PC-9 (cell line): Measurements from ENCODE around the gene EIF3A. TPM values are rescaled to one million over a fixed set of nuclear protein-coding genes. Genes with fewer than 3 reads are reported as not detected.

Source experiments
- BruUV-seq: library from RNA; stranded (reverse); fragments of 400-500 nt; replicated peaks from 2 replicates; lab custom pipeline; 2021; lab: Mats Ljungman, UMichigan
- CTCF ChIA-PET: fragments of 300-600 bp; sonication (Branson Sonifier 250); formaldehyde crosslinking; loops from one replicate; lab custom pipeline; 2022; ENCODE audit warnings: antibody characterized with exemption; lab: Charles Lee
- POLR2A ChIA-PET: fragments of 300-600 bp; sonication (Branson Sonifier 250); formaldehyde crosslinking; loops from one replicate; lab custom pipeline; 2022; ENCODE audit warnings: antibody characterized with exemption; ENCODE audit not compliant: unreplicated experiment; lab: Charles Lee
- DNase-seq, 2 experiments: peaks; one replicate each; pipeline versions ENCODE4 v3.0.0 to v3.0.0-alpha.2; 2015 to 2022; ENCODE audit warnings: mixed read lengths in 1 of 2
- H2AFZ ChIP-seq: fragments of 200-600 bp; sonication (generic); 2 replicates; pipeline ENCODE4 v1.8.1; 2017; ENCODE audit warnings: antibody characterized with exemption
- H3F3A ChIP-seq: fragments of 200-600 bp; sonication (generic); 2 replicates; pipeline ENCODE4 v1.8.1; 2017; ENCODE audit warnings: antibody characterized with exemption, mild to moderate bottlenecking, low read depth; ENCODE audit not compliant: insufficient read depth
- H3K27ac ChIP-seq: fragments of 200-600 bp; sonication (generic); 2 replicates; pipeline ENCODE4 v1.6.1; 2016; ENCODE audit warnings: mixed run types
- H3K27me3 ChIP-seq: fragments of 200-600 bp; sonication (generic); 2 replicates; pipeline ENCODE4 v1.6.1; 2016; ENCODE audit warnings: low read depth, mixed run types; ENCODE audit not compliant: insufficient read depth
- H3K36me3 ChIP-seq: fragments of 200-600 bp; sonication (generic); 2 replicates; pipeline ENCODE4 v1.6.1; 2016; ENCODE audit warnings: low read depth, mixed run types
- H3K4me1 ChIP-seq: fragments of 200-600 bp; sonication (generic); replicated peaks from 2 replicates; pipeline ENCODE4 v1.6.1; 2016; ENCODE audit warnings: mixed run types; ENCODE audit not compliant: insufficient read depth
- H3K4me2 ChIP-seq: fragments of 200-600 bp; sonication (generic); 2 replicates; pipeline ENCODE4 v1.6.1; 2017; ENCODE audit warnings: mixed run types
- H3K4me3 ChIP-seq: fragments of 200-600 bp; sonication (generic); 2 replicates; pipeline ENCODE4 v1.6.1; 2016; ENCODE audit warnings: mixed run types
- H3K79me2 ChIP-seq: fragments of 200-600 bp; sonication (generic); 2 replicates; pipeline ENCODE4 v1.6.1; 2017; ENCODE audit warnings: low read depth, mixed run types
- H3K9me2 ChIP-seq: fragments of 200-600 bp; sonication (generic); 2 replicates; pipeline ENCODE4 v1.8.1; 2017; ENCODE audit warnings: mild to moderate bottlenecking; ENCODE audit not compliant: insufficient read depth
- H3K9me3 ChIP-seq: fragments of 200-600 bp; sonication (generic); 2 replicates; pipeline ENCODE4 v1.8.1; 2016; ENCODE audit warnings: low read depth; ENCODE audit not compliant: insufficient read depth
- H4K20me1 ChIP-seq: fragments of 200-600 bp; sonication (generic); 2 replicates; pipeline ENCODE4 v1.8.1; 2017; ENCODE audit not compliant: insufficient read depth
- CTCF ChIP-seq: fragments of 200-600 bp; sonication (generic); conservative IDR thresholded peaks from 2 replicates; pipeline ENCODE4 v1.6.1; 2017; ENCODE audit warnings: mixed run types, antibody characterized with exemption, mild to moderate bottlenecking, moderate library complexity
- EZH2 ChIP-seq: fragments of 200-600 bp; sonication (generic); IDR thresholded peaks from 2 replicates; pipeline ENCODE4 v1.8.0; 2017; ENCODE audit warnings: antibody characterized with exemption, low read depth
- intact Hi-C: fragments of 100-400 bp; cut with micrococcal nuclease; formaldehyde crosslinking; loops from one replicate; pipeline ENCODE4 v1.10.0; 2022; ENCODE audit not compliant: unreplicated experiment
- total RNA-seq: library from RNA; stranded (reverse); gene quantifications from 2 replicates; pipeline ENCODE4 v1.2.3, GENCODE V29; 2021

Gene EIF3A
- total RNA-seq, 1 experiment from 2014 or later: 102 TPM

- TF ChIP-seq CTCF (no peak), EZH2 (no peak)
- CTCF ChIA-PET: interaction anchor here (0.7 kb wide), 1 partner anchor 12 kb away, joined by 6 read pairs; no protein-coding TSS in a partner anchor
These were observed 15.0 kb upstream of the EIF3A start for GRCh38 chr10:119095640-119096039.

GRCh38 chr10:119090968-119091367, 10.4 kb upstream of the EIF3A start:
- intact Hi-C loops: loop anchor here (1.0 to 10.0 kb wide), 3 partner anchors 9 to 591 kb away; partner anchors contain the start of gene CACUL1
- no peaks in the 10 kb centered on the region for H3K36me3 ChIP-seq
- TF ChIP-seq EZH2 (no peak), CTCF (no peak)
- peak overlapping the region; percentile 44 for H3K4me2 ChIP-seq
- H3K27ac ChIP-seq: peak overlapping the region; percentile 37
- no peak overlapping the region for H3K4me3 ChIP-seq
- peak; percentile 44 to 91 for DNase-seq
- H3K9me2 ChIP-seq: no peaks in the 10 kb centered on the region
- no peak overlapping the region for H2AFZ ChIP-seq
- peaks cover 9% of the 10 kb centered on the region for H3F3A ChIP-seq
- H3K9me3 ChIP-seq: no peaks in the 10 kb centered on the region
- POLR2A ChIA-PET: interaction anchor here (0.7 to 0.8 kb wide), 2 partner anchors 10 to 14 kb away, joined by 3 to 4 read pairs; no protein-coding TSS in a partner anchor
- BruUV-seq: no TSS peak
- H4K20me1 ChIP-seq: no peaks in the 10 kb centered on the region
- CTCF ChIA-PET: interaction anchor here (0.6 kb wide), 1 partner anchor 9 kb away, joined by 13 read pairs; no protein-coding TSS in a partner anchor
- H3K79me2 ChIP-seq: no peaks in the 10 kb centered on the region
- H3K4me1 ChIP-seq: peaks cover 8% of the 10 kb centered on the region
- H3K27me3 ChIP-seq: no peaks in the 10 kb centered on the region

More at GRCh38 chr10:119095640-119096039, 15.0 kb upstream of the EIF3A start:
- Histone ChIP-seq H3K27me3 (no peaks in the 10 kb centered on the region), H3K4me1 (peaks cover 10% of the 10 kb centered on the region), H3K79me2 (no peaks in the 10 kb centered on the region), H3K9me2 (no peaks in the 10 kb centered on the region), H3K9me3 (no peaks in the 10 kb centered on the region), H4K20me1 (no peaks in the 10 kb centered on the region), H3K27ac (no peak overlapping the region), H2AFZ (no peak overlapping the region), H3F3A (peaks cover 10% of the 10 kb centered on the region), H3K4me3 (no peak overlapping the region), H3K4me2 (no peak overlapping the region), H3K36me3 (no peaks in the 10 kb centered on the region)
- POLR2A ChIA-PET: no interaction called here
- intact Hi-C loops: loop anchor here (10.0 kb wide), 1 partner anchor 341 kb away; the partner anchor contains the start of gene CACUL1
- DNase-seq: no peak
- no TSS peak for BruUV-seq

- DNase-seq: no peak
- intact Hi-C loops: loop anchor here (5.0 to 10.0 kb wide), 2 partner anchors 335 to 592 kb away; partner anchors contain the start of gene CACUL1
- TF ChIP-seq CTCF (no peak), EZH2 (no peak)
- BruUV-seq: no TSS peak
- ChIA-PET CTCF (interaction anchor here (0.6 kb wide), 1 partner anchor 8 kb away, joined by 13 read pairs; no protein-coding TSS in a partner anchor), POLR2A (interaction anchor here (0.7 to 0.8 kb wide), 2 partner anchors 11 to 15 kb away, joined by 3 to 4 read pairs; no protein-coding TSS in a partner anchor)
- peaks cover 8% of the 10 kb centered on the region for H3K4me1 ChIP-seq
- H3K9me3 ChIP-seq: no peaks in the 10 kb centered on the region
- H4K20me1 ChIP-seq: no peaks in the 10 kb centered on the region
- 0 out of 2 replicates have a peak overlapping the region, but pooled peaks have one; percentile 21 for H3K27ac ChIP-seq
- H3K36me3 ChIP-seq: no peaks in the 10 kb centered on the region
- H2AFZ ChIP-seq: no peak overlapping the region
- H3K79me2 ChIP-seq: no peaks in the 10 kb centered on the region
- H3F3A ChIP-seq: peaks cover 9% of the 10 kb centered on the region
- H3K4me2 ChIP-seq: peak overlapping the region; percentile 15; the same call in 1 of the 2 replicates
- H3K27me3 ChIP-seq: no peaks in the 10 kb centered on the region
- no peak overlapping the region for H3K4me3 ChIP-seq
- no peaks in the 10 kb centered on the region for H3K9me2 ChIP-seq
These were observed 9.6 kb upstream of the EIF3A start for GRCh38 chr10:119090026-119090795.
